GM12873 (cell line): Measurements from ENCODE around the gene HSDL2.

Experiments used
- CTCF ChIP-seq: IDR thresholded peaks from 2 replicates; pipeline ENCODE4 v1.5.1; 2012; ENCODE audit warnings: low read depth, mild to moderate bottlenecking, moderate library complexity, low read length, control low read depth; ENCODE audit not compliant: insufficient read depth; ENCODE audit errors: missing control alignments

Gene HSDL2

GRCh38 chr9:112379177-112380101, 469 bp upstream of the HSDL2 start:
- TF ChIP-seq CTCF = no peak

- TF ChIP-seq CTCF = no peak
These were observed 915 bp downstream of the HSDL2 start for GRCh38 chr9:112380825-112381221.

- no peak for TF ChIP-seq CTCF
These were observed 2.2 kb downstream of the HSDL2 start for GRCh38 chr9:112382066-112382465.

GRCh38 chr9:112382501-112383364, 2.8 kb downstream of the HSDL2 start:
- TF ChIP-seq CTCF = no peak

GRCh38 chr9:112384219-112384618, 4.3 kb downstream of the HSDL2 start:
- TF ChIP-seq CTCF = no peak

- no peak for TF ChIP-seq CTCF
These were observed 4.8 kb downstream of the HSDL2 start for GRCh38 chr9:112384690-112385089.

- no peak for TF ChIP-seq CTCF
These were observed 7.2 kb downstream of the HSDL2 start for GRCh38 chr9:112387115-112387514.
